Mucosa of rectum (tissue), 2 donors: Measurements from ENCODE around the gene SEMA3G.

Experiments used
- H3K27ac ChIP-seq, 2 donors: one replicate each; pipeline ENCODE4 v1.7.0; 2013; ENCODE audit warnings: inconsistent platforms in 2 of 2, low read depth in 2 of 2, low read length in 2 of 2
- H3K27me3 ChIP-seq, 2 donors: one replicate each; pipeline ENCODE4 v1.7.0; 2013; ENCODE audit warnings: low read length in 2 of 2; ENCODE audit not compliant: control insufficient read depth in 2 of 2, insufficient read depth in 2 of 2
- H3K36me3 ChIP-seq, 2 donors: one replicate each; pipeline ENCODE4 v1.7.0; 2013; ENCODE audit warnings: low read length in 2 of 2; ENCODE audit not compliant: control insufficient read depth in 2 of 2, insufficient read depth in 2 of 2
- H3K4me1 ChIP-seq, 2 donors: one replicate each; pipeline ENCODE4 v1.7.0; 2013; ENCODE audit warnings: low read length in 2 of 2, mild to moderate bottlenecking in 1 of 2; ENCODE audit not compliant: control insufficient read depth in 2 of 2, insufficient read depth in 2 of 2
- H3K4me3 ChIP-seq, 2 donors: one replicate each; pipeline ENCODE4 v1.7.0; 2013; ENCODE audit warnings: low read length in 2 of 2
- H3K9ac ChIP-seq, 2 donors: one replicate each; pipeline ENCODE4 v1.7.0; 2013; ENCODE audit warnings: low read length in 2 of 2, low read depth in 1 of 2, mild to moderate bottlenecking in 1 of 2
- H3K9me3 ChIP-seq, 2 donors: one replicate each; pipeline ENCODE4 v1.7.0; 2013; ENCODE audit warnings: low read length in 2 of 2; ENCODE audit not compliant: control insufficient read depth in 2 of 2
- donor health status: healthy.
- donor health status: Normal muscosa, but diverticular disease.

Gene SEMA3G

DNA sequence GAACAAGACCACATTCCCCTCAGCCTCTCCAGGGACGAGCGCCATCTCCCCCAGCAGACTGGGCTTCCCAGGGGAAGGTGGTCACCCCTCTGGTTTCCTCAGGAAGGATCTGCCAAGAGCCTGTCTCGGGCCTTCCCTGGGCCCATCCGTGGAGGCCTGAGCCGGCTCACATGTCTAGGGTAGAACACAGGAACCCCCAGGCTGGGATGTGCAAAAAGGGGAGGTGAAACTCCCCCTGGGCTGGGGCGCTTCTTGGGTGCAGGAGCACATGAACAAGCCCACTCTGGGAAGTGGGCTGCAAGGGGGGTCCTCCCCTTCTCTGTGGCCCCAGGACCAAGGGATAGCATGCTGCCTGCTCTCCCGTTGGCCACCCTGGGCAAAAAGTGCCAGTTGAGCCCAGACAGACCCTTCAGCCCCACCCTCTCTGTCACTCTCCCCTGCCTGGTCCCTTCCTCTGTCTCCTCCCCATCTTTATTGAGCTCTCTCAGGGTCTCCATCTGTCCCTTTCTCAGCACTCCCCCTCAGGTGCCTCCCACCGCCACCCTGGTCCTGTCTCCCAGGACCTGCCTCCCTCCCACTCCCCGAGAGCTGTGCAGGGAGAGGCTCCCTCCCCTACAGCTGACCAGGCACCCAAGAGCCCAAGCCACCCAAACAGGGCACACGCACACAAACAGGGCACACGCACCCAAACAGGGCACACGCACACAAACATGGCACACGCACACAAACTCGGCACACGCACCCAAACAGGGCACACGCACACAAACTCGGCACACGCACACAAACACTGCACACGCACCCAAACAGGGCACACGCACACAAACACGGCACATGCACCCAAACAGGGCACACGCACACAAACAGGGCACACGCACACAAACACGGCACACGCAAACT, 864 bp downstream of the SEMA3G start:
- Histone ChIP-seq H3K27me3 (no peaks in the 10 kb centered on the region), H3K9ac (no peak overlapping the region), H3K9me3 (no peaks in the 10 kb centered on the region), H3K36me3 (no peaks in the 10 kb centered on the region), H3K27ac (no peak overlapping the region), H3K4me1 (peaks cover 2 to 4% of the 10 kb centered on the region in 2 donors), H3K4me3 (peak overlapping the region in 1 of 2 donors; percentile 7)

DNA sequence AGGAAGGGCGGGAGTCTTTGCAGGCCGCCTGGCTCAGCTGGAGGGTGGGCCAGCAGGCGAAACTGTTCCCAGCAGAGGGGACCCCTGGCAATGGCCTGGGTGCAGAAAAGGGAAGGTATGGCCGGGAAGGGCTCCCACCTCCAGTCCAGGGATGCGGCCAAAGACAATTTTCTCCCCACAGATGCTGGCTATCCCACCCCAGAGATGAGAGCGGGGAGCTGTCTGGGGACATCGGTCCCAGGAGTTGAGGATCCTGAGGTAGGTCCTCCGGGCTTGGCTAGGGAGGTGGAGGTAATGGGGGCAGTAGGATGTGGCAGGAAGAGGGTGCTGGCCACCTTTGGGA, 1.7 kb downstream of the SEMA3G start:
- H3K27ac ChIP-seq = no peak overlapping the region
- H3K9me3 ChIP-seq = no peaks in the 10 kb centered on the region
- H3K4me3 ChIP-seq = no peak overlapping the region
- no peak overlapping the region for H3K9ac ChIP-seq
- H3K36me3 ChIP-seq = no peaks in the 10 kb centered on the region
- peaks cover 2 to 4% of the 10 kb centered on the region in 2 donors for H3K4me1 ChIP-seq
- H3K27me3 ChIP-seq = no peaks in the 10 kb centered on the region

DNA sequence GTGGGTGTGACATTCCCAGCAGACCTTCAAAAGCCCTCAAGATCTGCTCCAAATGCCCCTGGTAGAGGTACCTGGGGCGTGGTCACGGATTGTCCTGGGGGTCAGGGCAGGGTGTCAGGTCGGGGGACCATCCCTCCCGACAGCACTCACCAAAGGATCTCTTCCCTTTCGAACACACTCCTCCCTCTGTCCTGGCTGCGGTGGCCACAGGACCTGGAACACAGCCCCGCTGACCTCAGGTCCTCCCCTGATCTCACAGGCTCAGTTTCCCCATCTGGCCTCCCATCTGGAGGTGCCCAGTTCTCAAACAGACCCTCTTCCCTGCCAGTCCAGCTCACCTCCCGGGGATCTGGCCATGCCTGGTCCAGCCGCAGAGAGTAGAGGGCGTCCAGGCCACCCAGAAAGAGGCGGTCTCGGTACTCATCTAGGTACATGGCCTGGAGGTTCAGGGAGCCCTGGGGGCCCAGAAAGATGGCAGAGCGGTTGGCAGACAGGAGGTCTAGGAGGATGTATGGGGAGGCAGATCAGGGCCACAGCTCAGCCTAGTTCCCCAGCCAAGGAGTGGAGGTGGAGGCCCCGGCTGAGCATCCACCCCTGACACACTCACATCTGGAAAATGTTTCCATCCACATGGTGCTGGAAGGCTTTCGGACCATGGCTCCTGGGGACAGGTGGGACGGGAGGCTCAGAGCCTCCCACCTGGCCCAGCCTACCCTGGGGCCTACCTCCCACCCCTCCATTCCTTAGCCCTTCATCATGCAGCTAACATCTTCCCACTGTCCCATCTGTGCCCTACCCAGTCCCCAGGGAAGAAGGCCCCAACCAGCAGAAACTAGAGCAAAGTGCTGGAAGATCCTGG, 2.3 kb downstream of the SEMA3G start:
- Histone ChIP-seq H3K9ac (no peak overlapping the region), H3K4me3 (no peak overlapping the region)

DNA sequence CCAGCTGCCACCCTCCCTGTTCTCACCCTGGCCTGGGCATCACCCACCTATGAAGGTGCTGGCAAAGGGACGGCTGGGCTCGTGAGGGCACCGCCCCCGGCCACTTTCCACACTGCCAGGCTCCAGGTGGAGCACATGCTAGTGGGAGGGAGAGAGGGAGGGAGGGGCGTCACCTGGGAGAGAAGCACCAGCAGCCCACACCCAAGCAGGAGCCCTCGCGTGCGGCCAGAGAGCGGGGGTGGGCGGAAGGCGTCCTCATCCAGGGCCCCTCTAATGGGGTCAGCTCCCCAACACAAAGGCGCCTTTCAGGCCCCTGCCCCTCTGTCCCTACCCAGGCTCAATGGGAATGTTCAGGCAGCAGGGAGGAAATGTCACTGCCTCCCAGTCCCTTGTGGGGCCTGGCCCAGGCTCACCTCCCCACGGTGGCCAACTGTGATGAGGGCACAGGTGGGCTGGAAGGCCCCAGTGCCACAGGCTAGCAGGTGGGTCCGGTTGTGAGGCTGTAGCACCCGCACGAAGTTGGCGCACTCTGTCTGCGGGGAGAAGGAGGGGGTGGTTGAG, 3.1 kb downstream of the SEMA3G start:
- Histone ChIP-seq H3K27ac (no peak overlapping the region), H3K9ac (no peak overlapping the region), H3K4me3 (no peak overlapping the region), H3K9me3 (no peaks in the 10 kb centered on the region), H3K4me1 (peaks cover 4 to 8% of the 10 kb centered on the region in 2 donors), H3K27me3 (no peaks in the 10 kb centered on the region), H3K36me3 (no peaks in the 10 kb centered on the region)

More for the DNA sequence above, 2.3 kb downstream of the SEMA3G start:
- Histone ChIP-seq H3K27ac (no peak overlapping the region), H3K36me3 (no peaks in the 10 kb centered on the region), H3K4me1 (peaks cover 4 to 7% of the 10 kb centered on the region in 2 donors), H3K27me3 (no peaks in the 10 kb centered on the region), H3K9me3 (no peaks in the 10 kb centered on the region)

DNA sequence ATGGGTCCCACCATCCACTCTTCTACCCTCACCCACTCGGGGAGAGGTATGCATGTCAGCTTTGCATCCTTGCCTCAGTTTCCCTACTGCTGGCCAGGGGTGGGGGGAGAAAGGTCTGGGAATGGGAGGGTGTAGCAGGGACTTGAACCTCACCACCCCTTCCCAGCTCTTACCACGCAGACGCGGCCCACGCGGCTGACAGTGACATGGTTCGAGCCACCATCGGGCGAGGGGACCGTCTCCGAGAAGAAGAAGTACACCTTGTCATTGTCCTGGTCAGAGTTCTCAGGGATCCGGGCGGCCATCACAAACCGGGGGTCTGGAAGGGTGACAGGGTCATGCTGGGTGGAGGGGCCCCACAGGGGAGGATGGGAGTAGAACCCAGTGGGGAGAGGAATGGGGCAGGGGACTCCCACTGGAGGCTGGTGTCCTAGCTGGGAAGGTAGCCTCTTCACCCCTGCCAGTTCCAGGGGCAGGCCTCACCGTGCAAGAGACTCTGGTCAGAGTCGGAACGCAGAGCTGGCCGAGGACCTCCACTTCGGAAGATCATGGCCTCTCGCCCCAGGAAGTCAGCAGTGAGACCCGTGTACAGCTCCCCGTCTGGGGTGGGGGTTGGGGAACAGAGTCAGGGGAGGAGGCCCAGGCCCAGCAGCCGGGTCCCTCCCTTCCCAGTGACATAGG, 3.7 kb downstream of the SEMA3G start:
- Histone ChIP-seq H3K27ac (no peak overlapping the region), H3K9ac (no peak overlapping the region), H3K36me3 (no peaks in the 10 kb centered on the region), H3K4me1 (peaks cover 4 to 8% of the 10 kb centered on the region in 2 donors), H3K9me3 (no peaks in the 10 kb centered on the region), H3K4me3 (no peak overlapping the region), H3K27me3 (no peaks in the 10 kb centered on the region)

DNA sequence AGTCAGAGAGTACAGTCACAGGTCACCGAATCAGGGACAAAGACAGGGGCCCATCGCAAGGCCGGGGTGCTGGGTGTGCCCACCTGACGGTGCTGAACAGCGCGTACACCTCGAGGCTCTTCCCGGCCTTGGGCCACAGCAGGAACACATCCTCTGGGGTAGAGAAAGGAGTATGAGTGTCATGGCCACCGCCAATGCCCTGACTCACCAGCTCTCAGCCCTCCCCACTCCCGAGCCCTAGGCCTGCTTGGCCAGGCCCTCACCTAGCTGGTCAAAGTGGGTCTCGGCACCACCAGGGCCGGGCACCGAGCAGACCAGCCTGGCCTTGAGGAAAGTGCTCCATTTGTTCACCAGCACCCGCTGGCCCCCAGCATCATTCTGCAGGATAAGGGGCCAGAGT, 4.2 kb downstream of the SEMA3G start:
- Histone ChIP-seq H3K4me1 (peaks cover 4 to 8% of the 10 kb centered on the region in 2 donors), H3K27ac (no peak overlapping the region), H3K4me3 (no peak overlapping the region), H3K9me3 (no peaks in the 10 kb centered on the region), H3K27me3 (no peaks in the 10 kb centered on the region), H3K9ac (no peak overlapping the region), H3K36me3 (no peaks in the 10 kb centered on the region)

DNA sequence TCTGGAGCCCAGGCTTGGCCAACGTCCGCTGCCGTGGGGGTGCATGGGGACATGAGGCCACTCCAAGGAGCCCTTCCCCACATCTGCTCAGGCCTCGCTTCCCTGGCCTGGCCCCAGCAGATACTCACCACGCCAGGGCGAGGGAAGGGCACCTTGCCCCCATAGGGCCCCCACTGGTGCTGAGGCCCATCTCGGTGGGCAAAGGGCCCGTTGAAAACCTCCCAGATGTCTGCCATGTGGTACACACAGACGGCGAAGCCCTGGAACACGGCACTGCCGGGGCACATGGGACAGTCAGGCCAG, 4.7 kb downstream of the SEMA3G start:
- H3K4me1 ChIP-seq = peaks cover 2 to 8% of the 10 kb centered on the region in 2 donors
- no peaks in the 10 kb centered on the region for H3K9me3 ChIP-seq
- H3K4me3 ChIP-seq = no peak overlapping the region
- no peaks in the 10 kb centered on the region for H3K27me3 ChIP-seq
- no peak overlapping the region for H3K27ac ChIP-seq
- no peaks in the 10 kb centered on the region for H3K36me3 ChIP-seq
- no peak overlapping the region for H3K9ac ChIP-seq

DNA sequence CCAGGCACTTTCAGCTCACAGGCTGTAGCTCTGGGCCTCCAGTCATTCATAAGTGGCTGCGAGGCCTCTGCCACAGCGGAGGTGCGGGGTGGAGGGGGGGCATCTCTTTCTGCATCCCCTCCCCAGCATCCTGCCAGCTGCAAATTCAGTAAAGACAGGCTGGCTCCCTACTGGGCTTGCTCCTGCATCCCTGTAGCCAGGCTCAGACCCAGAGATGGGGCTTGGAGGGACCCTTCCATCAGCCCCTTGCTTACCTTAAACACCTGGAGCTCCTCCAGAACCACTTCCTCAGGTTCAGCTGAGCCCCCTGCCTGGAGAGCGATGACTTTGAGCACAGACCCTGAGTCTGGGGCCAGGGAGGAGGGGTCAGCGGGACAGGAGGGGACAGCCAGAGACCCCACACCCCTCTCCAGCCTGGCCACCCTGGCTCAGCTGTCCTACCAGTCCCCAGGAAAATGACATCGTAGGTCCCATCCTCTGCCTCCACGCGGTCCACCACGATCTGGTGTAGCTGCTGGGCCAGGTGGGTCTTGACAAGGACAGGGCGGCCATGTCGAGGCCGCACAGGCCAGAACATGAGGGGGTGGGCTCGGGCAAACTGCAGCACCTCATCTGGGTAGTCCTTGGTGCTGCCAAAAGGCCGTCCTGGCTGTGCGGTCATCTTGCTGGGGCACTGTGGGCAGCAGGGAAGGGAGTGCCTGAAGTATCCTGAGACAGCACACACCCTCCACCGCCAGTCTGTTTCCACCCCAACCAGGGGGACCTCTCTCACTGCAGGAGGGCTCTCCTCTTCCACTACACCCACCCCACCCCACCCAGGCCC, 5.3 kb downstream of the SEMA3G start:
- H3K27ac ChIP-seq = no peak overlapping the region
- H3K9ac ChIP-seq = no peak overlapping the region
- H3K4me3 ChIP-seq = no peak overlapping the region
- no peaks in the 10 kb centered on the region for H3K27me3 ChIP-seq
- H3K9me3 ChIP-seq = no peaks in the 10 kb centered on the region
- H3K36me3 ChIP-seq = no peaks in the 10 kb centered on the region
- peaks cover 0 to 6% of the 10 kb centered on the region in 2 donors for H3K4me1 ChIP-seq

DNA sequence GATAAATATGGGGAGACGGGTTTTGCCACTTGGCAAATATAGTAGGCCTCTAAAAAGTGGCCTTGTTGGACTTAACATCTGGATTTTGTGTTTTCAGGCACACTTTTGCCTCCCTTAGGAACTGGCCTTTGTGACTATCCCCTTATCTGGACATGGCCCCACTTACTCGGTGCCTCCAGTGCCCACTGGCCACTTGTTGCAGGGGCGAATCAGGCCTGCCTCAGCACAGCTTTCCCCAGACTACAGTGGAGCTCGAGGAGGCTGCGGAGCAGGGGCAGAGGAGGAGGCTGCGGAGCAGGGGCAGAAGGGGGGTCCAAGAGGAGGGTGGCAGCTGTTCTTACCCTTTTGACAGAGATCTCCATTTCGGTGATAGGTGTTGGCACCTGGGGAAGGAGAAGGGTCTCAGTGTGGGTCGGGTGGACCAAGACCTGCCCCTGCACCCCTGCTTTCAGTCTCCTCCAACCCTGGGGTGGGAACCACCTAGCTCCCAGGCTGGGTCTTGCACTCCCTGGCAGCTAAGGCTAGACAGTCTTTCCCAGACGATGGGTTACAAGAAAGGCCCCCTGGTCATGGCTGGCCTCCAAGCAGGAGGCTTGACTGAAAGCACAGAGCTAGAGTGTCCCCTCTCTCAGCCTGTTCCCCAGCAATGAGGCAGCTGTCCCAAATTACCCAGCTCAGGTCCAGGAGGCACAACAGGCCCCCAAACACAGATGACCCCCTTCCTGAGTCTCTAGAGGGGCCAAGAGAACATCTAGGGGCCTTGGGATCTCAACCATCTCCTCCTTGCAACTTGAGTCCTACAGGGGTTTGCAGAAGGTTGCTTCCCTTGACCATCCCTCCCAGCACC, 6.1 kb downstream of the SEMA3G start:
- Histone ChIP-seq H3K4me3 (no peak overlapping the region), H3K27me3 (no peaks in the 10 kb centered on the region), H3K4me1 (peaks cover 2 to 6% of the 10 kb centered on the region in 2 donors), H3K9me3 (no peaks in the 10 kb centered on the region), H3K27ac (no peak overlapping the region), H3K9ac (no peak overlapping the region), H3K36me3 (no peaks in the 10 kb centered on the region)
